Parathyroid adenoma (tissue), 2 donors: ENCODE measurements around the gene CENPL.
"Not testable (repeated sequence)": the region's sequence is repeated elsewhere in the genome, so short reads cannot be mapped to it uniquely, and the experiment has no call there.

Experiments
- H2AFZ ChIP-seq: fragments of 300-600 bp; sonication (generic); one replicate; pipeline ENCODE4 v1.7.0; 2017; ENCODE audit warnings: antibody characterized with exemption, mild to moderate bottlenecking
- H3K27ac ChIP-seq: fragments of 300-600 bp; sonication (generic); one replicate; pipeline ENCODE4 v1.7.0; 2017
- H3K27me3 ChIP-seq: fragments of 300-600 bp; sonication (generic); one replicate; pipeline ENCODE4 v1.7.0; 2017; ENCODE audit warnings: low read length; ENCODE audit not compliant: control insufficient read depth, insufficient read depth
- H3K36me3 ChIP-seq: fragments of 300-600 bp; sonication (generic); one replicate; pipeline ENCODE4 v1.7.0; 2017; ENCODE audit warnings: low read length; ENCODE audit not compliant: control insufficient read depth, insufficient read depth
- H3K4me1 ChIP-seq: fragments of 300-600 bp; sonication (generic); one replicate; pipeline ENCODE4 v1.7.0; 2017; ENCODE audit warnings: control low read depth
- H3K4me2 ChIP-seq: fragments of 300-600 bp; sonication (generic); one replicate; pipeline ENCODE4 v1.7.0; 2017; ENCODE audit warnings: low read length
- H3K4me3 ChIP-seq: fragments of 300-600 bp; sonication (generic); one replicate; pipeline ENCODE4 v1.7.0; 2017; ENCODE audit warnings: low read depth, low read length
- H3K79me2 ChIP-seq: fragments of 300-600 bp; sonication (generic); one replicate; pipeline ENCODE4 v1.7.0; 2017; ENCODE audit warnings: control low read depth
- H3K9ac ChIP-seq: fragments of 300-600 bp; sonication (generic); one replicate; pipeline ENCODE4 v1.7.0; 2017; ENCODE audit warnings: mild to moderate bottlenecking
- H3K9me3 ChIP-seq: fragments of 300-600 bp; sonication (generic); one replicate; pipeline ENCODE4 v1.7.0; 2017; ENCODE audit warnings: low read length; ENCODE audit not compliant: control insufficient read depth
- CTCF ChIP-seq: fragments of 300-600 bp; sonication (generic); IDR thresholded peaks from one replicate; pipeline ENCODE4 v1.7.0; 2017; ENCODE audit warnings: antibody characterized with exemption, mild to moderate bottlenecking
- donor health status: primary hyperparathyroidism.

CENPL gene

GRCh38 chr1:173862769-173863223 lies 38.1 kb upstream of the CENPL start:
- no peak overlapping the region for H2AFZ ChIP-seq
- H3K4me2 ChIP-seq, result no peak overlapping the region
- no peaks in the 10 kb centered on the region for H3K36me3 ChIP-seq
- H3K27ac ChIP-seq, result no peak overlapping the region
- no peak overlapping the region for H3K9ac ChIP-seq
- H3K9me3 ChIP-seq, result no peaks in the 10 kb centered on the region
- peaks cover 3% of the 10 kb centered on the region for H3K4me1 ChIP-seq
- no peaks in the 10 kb centered on the region for H3K79me2 ChIP-seq
- no peak for TF ChIP-seq CTCF
- no peak overlapping the region for H3K4me3 ChIP-seq
- no peaks in the 10 kb centered on the region for H3K27me3 ChIP-seq

- not testable (repeated sequence) for H3K9ac ChIP-seq, H3K4me1 ChIP-seq, H3K27ac ChIP-seq, H3K9me3 ChIP-seq, H3K27me3 ChIP-seq, H3K79me2 ChIP-seq, H3K4me3 ChIP-seq, H3K4me2 ChIP-seq, H3K36me3 ChIP-seq, H2AFZ ChIP-seq
Measured at GRCh38 chr1:173862146-173862768, 37.6 kb upstream of the CENPL start.

GRCh38 chr1:173861731-173862145 lies 37.1 kb upstream of the CENPL start:
- H3K36me3 ChIP-seq, result no peaks in the 10 kb centered on the region
- no peak for TF ChIP-seq CTCF
- no peaks in the 10 kb centered on the region for H3K9me3 ChIP-seq
- H2AFZ ChIP-seq, result no peak overlapping the region
- no peak overlapping the region for H3K4me3 ChIP-seq
- no peak overlapping the region for H3K27ac ChIP-seq
- H3K27me3 ChIP-seq, result no peaks in the 10 kb centered on the region
- H3K4me1 ChIP-seq, result peaks cover 3% of the 10 kb centered on the region
- no peak overlapping the region for H3K4me2 ChIP-seq
- H3K79me2 ChIP-seq, result no peaks in the 10 kb centered on the region
- H3K9ac ChIP-seq, result no peak overlapping the region

- H3K36me3 ChIP-seq, result no peaks in the 10 kb centered on the region
- no peak overlapping the region for H3K9ac ChIP-seq
Measured at GRCh38 chr1:173860065-173860464, 35.4 kb upstream of the CENPL start.

GRCh38 chr1:173859547-173859946 lies 34.9 kb upstream of the CENPL start:
- H3K9me3 ChIP-seq, H3K4me2 ChIP-seq, H2AFZ ChIP-seq, H3K9ac ChIP-seq, H3K79me2 ChIP-seq, H3K27me3 ChIP-seq, H3K4me3 ChIP-seq, H3K27ac ChIP-seq, H3K36me3 ChIP-seq, H3K4me1 ChIP-seq: not testable (repeated sequence)

More at GRCh38 chr1:173860065-173860464, 35.4 kb upstream of the CENPL start:
- Histone ChIP-seq H3K4me3 (no peak overlapping the region), H3K4me2 (no peak overlapping the region), H3K27me3 (no peaks in the 10 kb centered on the region), H3K9me3 (no peaks in the 10 kb centered on the region), H3K79me2 (no peaks in the 10 kb centered on the region), H3K4me1 (no peaks in the 10 kb centered on the region), H2AFZ (no peak overlapping the region), H3K27ac (no peak overlapping the region)
- no peak for TF ChIP-seq CTCF

- H3K27me3 ChIP-seq, result no peaks in the 10 kb centered on the region
- H2AFZ ChIP-seq, result no peak overlapping the region
- H3K4me2 ChIP-seq, result no peak overlapping the region
- no peaks in the 10 kb centered on the region for H3K4me1 ChIP-seq
- TF ChIP-seq CTCF, result no peak
- no peaks in the 10 kb centered on the region for H3K79me2 ChIP-seq
- H3K9ac ChIP-seq, result no peak overlapping the region
- no peaks in the 10 kb centered on the region for H3K9me3 ChIP-seq
- no peak overlapping the region for H3K27ac ChIP-seq
- no peak overlapping the region for H3K4me3 ChIP-seq
- no peaks in the 10 kb centered on the region for H3K36me3 ChIP-seq
Measured at GRCh38 chr1:173857363-173857917, 32.8 kb upstream of the CENPL start.
